Ramos (cell line): ENCODE measurements around the gene COL4A2.
"Not testable (repeated sequence)": the region's sequence is repeated elsewhere in the genome, so short reads cannot be mapped to it uniquely, and the experiment has no call there.

Experiments used
- in situ Hi-C: fragments of 300-500 bp; cut with MboI; formaldehyde crosslinking; loops from one replicate; pipeline ENCODE4 v1.14.3; 2022; ENCODE audit warnings: low sequenced_read_pairs; ENCODE audit not compliant: unreplicated experiment

The COL4A2 gene

DNA sequence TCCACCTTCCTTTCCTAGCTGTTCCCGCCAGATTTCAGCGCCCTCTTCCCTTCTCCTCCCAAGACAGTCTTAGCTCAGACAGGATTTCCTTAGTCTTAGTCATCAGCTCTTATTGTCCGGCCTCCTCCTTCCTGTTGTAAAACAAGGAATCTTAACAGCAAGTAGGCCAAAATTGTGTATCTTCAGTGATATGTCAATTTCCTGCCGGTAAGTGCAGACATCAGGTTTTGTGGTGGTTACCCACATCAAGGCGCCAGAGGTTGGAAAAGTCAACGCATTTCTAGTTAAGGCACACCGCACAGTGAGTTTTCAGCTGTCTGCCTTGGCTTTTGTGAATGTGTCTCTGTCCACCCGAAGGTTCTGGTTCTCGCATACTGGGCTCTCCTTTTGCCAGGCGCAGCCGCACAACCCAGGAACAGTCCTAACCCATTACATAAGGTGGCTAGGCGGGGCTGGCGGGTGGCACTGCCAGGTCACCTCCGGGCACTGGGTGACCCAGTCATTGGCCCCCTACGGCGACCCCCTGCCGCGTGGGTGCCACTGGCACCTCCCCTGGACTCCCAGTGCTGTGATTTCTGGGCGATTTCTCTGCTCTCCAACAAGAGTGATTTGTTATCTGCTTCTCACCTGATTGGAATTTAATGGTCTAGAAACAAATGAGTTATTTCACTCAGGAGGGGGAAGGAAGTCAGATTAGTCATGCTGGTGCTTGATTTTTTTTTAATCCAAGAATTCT lies 12.9 kb downstream of the COL4A2 start:
- in situ Hi-C loops, result no loop called here

DNA sequence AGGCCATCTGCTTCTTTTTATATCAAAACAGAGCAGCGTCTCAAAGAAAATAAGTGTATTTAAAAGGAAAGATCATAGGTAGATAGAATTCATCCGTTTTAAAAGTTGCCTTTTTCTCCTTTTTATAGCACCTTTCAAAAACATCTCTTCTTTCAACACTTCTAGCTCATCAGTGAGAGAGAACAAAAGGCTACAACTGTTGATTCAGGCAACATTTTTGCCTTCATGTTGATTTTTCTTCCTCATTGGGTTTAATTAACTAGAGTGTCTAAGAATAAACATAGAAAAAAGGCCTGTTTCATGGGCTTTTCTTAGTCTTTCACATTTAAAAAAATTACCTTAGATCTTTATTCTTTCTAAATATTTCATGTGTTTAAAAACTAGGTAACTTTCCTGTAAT lies 13.6 kb downstream of the COL4A2 start:
- in situ Hi-C loops, result no loop called here

DNA sequence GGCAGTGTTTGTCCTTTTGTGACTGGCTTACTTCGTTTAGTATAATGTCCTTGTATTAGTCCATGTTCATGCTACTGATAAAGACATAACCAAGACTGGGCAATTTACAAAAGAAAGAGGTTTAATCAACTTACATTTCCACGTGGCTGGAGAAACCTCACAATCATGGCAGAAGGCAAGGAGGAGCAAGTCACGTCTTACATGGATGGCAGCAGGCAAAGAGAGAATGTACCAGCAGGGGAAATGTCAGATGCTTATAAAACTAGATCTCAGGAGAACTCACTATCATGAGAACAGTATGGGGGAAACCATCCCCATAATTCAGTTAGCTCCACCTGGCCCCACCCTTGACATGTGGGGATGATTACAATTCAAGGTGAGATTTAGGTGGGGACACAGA lies 14.5 kb downstream of the COL4A2 start:
- in situ Hi-C loops, result not testable (repeated sequence)

- in situ Hi-C loops, result no loop called here
These were observed 15.2 kb downstream of the COL4A2 start for GRCh38 chr13:110322126-110322827.

DNA sequence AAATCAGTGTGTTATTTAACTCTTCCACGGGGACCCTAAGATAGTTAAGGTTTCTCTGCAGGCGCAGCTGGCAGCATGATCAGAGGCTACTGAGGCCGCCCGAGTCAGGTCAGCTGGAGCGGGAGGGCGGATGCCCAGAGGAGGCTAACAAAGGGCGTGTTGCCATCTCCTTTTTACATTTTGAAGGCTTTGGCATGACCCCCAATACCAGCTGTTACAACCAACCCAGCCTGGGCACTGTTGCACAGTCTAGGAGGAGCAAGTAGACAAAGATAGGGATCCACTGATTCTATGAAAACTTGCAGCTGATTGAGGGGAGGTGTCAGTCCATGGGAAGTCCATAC lies 15.7 kb downstream of the COL4A2 start:
- in situ Hi-C loops, result no loop called here

- in situ Hi-C loops, result no loop called here
These were observed 16.2 kb downstream of the COL4A2 start for GRCh38 chr13:110323172-110323891.

GRCh38 chr13:110324026-110324749 lies 17.1 kb downstream of the COL4A2 start:
- in situ Hi-C loops, result no loop called here

GRCh38 chr13:110326263-110326904 lies 19.3 kb downstream of the COL4A2 start:
- in situ Hi-C loops, result no loop called here

- in situ Hi-C loops, result no loop called here
These were observed 20.1 kb downstream of the COL4A2 start for GRCh38 chr13:110327051-110327721.

- in situ Hi-C loops, result no loop called here
These were observed 21.5 kb downstream of the COL4A2 start for GRCh38 chr13:110328573-110328972.

GRCh38 chr13:110329258-110329657 lies 22.2 kb downstream of the COL4A2 start:
- in situ Hi-C loops, result no loop called here

- in situ Hi-C loops, result no loop called here
These were observed 22.8 kb downstream of the COL4A2 start for GRCh38 chr13:110329798-110330461.

DNA sequence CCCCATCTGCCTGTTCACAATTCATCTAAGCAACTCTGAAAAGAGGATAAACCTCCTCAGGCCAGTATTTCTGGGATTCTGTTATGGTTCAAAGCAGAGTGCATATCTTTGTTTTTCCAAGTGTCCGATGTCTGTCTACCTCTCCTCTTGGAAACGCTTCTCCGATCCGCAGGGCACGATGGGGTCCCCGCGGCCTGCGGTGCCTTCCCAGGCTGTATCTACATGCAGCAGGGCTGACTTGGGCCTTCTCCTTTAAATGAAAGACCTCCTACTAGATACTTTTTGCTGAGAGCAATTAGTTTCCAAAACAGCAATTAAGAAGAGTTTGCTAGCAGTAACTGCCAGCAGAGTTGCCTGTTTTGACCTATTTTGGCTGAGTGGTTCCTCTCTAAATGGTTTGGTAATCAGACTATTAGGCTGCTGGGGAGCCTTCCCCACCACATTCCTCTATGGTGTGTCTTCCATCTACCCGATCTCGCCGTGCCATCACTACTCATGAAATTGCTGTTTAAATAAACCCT lies 23.5 kb downstream of the COL4A2 start:
- in situ Hi-C loops, result no loop called here

DNA sequence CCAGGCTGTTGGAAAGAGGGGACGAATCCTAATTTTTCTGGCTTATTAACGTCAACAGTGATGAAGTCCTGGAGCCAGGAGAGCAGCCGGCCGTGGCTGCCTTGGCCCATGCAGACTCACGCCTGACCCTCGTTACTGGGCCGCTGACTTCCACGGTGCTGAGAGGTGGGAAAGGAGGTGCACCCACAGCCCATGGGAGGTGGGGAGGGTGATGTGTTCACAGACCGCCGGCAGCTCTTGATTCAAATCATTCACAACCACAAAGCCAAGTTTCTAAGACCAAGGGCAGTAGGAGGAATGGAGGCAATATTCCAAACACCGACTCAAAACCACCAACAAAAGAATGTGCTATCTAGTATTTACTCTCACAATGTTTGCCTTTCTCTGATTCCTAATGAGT lies 24.3 kb downstream of the COL4A2 start:
- in situ Hi-C loops, result no loop called here

DNA sequence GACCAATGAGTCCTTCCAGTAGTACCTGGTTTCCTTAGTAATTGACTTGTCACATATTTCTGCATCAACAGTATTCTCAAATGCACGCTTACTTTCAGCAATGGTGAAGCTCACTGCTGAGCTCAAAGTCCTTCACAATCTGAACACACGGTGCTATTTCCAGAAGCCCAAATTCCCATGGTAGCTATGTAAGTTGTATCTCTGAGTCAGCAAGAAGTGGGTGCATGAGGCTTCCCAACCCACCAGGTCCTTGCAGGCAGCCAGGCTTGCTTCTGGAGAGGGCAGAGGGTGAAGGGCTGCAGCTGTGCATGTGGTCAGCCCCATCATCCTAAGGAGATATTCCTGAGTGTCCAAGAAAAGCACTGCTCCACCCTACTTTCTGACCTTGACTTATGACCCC lies 25.7 kb downstream of the COL4A2 start:
- in situ Hi-C loops, result no loop called here

DNA sequence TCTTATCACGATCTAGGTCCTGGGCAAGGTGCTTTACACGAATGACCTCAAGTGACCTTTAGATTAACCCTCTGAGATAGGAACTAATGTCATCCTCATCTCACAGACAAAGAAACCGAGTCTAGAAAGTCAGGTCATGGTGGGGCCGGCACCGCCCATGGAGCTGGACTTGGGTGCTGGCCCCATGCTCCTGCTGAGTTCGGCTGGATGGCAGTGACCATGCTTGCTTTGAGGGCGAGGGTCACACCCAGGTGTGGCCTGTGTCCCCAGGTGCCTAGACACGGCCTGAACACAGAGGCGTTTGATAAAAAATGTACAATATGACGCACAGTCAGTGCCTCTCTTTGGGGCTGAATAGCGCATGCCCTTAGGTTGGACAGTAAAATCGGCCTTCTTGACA lies 26.8 kb downstream of the COL4A2 start:
- in situ Hi-C loops, result no loop called here

DNA sequence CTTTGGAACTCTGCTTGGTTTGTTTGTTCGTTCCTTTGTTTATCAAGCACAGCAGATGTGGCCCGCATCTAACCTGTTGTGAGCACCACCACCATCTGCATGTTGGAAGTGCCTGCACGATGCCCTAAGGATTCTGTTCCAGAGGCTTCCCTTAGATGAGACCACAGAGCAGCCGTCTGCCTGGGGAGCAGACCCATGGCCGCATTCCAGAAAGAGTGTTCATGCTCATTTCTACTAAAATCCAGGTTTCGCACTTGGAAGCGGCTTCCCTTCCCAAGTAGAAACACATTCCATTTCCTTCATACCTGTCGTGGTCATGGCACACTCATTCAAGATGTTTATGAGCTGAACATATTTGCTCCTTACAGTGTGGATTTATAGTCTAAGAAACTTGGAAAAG lies 27.2 kb downstream of the COL4A2 start:
- in situ Hi-C loops, result no loop called here

DNA sequence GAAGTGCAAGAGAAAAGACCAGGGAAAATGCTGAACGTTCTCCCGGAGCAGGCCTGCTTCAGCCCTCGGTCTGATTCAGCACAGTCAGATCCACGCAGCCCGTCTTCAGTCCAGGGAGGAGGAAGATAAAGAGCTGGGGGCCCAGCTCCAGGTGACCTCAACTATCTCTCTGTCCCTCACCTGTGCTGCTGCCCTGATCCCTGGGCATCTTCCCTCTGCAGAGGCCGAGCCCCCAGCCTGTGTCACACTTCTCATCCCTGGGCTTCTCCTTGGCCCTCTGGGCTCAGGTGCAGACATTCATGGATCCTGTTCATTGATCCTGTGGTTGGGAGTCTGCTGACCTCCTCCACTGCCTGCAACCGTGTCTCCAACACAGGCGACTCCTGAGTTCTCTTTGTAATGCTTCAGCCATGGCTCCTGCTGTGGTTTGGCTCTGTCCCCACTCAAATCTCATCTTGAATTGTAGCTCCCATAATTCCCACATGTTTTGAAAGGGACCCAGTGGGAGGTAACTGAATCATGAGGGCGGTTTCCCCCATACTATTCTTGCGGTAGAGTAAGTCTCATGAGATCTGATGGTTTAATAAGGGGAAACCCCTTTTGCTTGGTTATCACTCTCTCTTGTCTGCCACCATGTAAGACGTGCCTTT lies 27.9 kb downstream of the COL4A2 start:
- in situ Hi-C loops, result no loop called here

GRCh38 chr13:110336108-110336507 lies 29.0 kb downstream of the COL4A2 start:
- in situ Hi-C loops, result no loop called here
